Superior temporal gyrus (tissue), 1 donor: ENCODE data around the gene LBHD1.
"Not testable (repeated sequence)": the region's sequence is repeated elsewhere in the genome, so short reads cannot be mapped to it uniquely, and the experiment has no call there.

ENCODE experiments used
- DNase-seq: peaks from one replicate; pipeline ENCODE4 v3.0.0-alpha.2; 2016; ENCODE audit errors: extremely low spot score

The LBHD1 gene

DNA sequence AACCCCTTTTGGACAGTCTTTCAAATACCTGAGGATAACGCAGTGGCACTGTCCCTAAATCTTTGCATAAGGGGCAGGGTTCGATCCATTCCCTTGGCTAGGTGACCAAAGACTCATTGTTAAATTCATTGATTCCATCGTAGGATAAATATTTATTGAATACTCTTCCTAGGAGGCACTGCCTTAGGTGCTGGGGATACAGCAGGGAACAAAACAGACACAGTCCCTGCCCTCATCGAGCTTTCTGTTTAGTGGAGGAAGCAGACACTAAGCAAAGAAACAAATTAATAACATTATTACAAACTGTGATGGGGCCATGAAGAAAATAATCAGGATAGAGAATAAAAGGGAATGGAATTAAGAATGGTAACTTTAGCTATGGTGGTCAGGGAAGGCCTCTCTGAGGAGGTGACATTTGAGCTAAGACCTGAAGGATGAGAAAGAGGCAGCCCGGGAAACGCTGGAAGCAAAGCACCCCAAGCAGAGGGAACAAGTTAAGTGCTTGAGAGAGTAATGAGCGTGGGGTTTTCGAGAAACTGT lies 51.0 kb downstream of the LBHD1 start:
- no peak for DNase-seq

GRCh38 chr11:62616957-62617356 lies 55.1 kb downstream of the LBHD1 start:
- not testable (repeated sequence) for DNase-seq

DNA sequence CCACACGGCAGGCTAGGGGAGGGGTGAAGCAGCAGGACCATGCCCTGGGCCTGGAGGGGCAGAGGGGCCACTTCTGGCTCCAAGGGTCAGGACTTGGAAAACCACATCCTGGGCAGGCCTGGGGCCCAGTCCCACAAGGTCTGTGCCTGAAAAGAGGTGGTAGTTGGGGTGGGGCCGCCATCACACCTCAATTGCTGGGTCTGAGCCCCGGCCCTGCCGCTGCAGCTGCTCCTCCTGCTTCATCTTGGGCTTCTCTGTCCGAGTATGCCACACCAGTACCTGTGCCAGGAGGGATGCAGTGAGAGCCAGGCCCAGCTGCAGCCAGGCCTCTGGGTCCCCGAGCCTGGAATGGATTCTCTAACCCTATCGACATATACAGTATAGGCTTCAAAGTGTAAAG lies 56.5 kb downstream of the LBHD1 start:
- DNase-seq, result no peak

- DNase-seq, result no peak
Observed at GRCh38 chr11:62614275-62614674, 57.8 kb downstream of the LBHD1 start.

- DNase-seq, result no peak
Observed at GRCh38 chr11:62613291-62613778, 58.7 kb downstream of the LBHD1 start.
